ENCODE measurements around the gene TBC1D16. TPM values are rescaled to one million over a fixed set of nuclear protein-coding genes. Genes with fewer than 3 reads are reported as not detected.

TBC1D16 gene
- total and polyA plus RNA-seq, 4 donors: 7.3 to 48.5 (median 16.5) TPM

GRCh38 chr17:80045703-80046102 is 10.0 kb upstream of the TBC1D16 start:
- no peaks in the 10 kb centered on the region for H3K9me3 ChIP-seq (ENCODE audit: control insufficient read depth in 4 of 4, insufficient read depth in 3 of 4, low read length in 3 of 4)
- WGBS, 2 donors: 46 to 61% methylated on average over 4 of the region's 4 CpGs
- no peak for ATAC-seq (ENCODE audit: insufficient read depth, low FRiP score)

GRCh38 chr17:80043963-80044362 is 8.3 kb upstream of the TBC1D16 start:
- no peaks in the 10 kb centered on the region for H3K9me3 ChIP-seq (ENCODE audit: control insufficient read depth in 4 of 4, insufficient read depth in 3 of 4, low read length in 3 of 4)
- H3K27ac ChIP-seq (ENCODE audit: low read depth in 1 of 2, low read length in 1 of 2): no peak overlapping the region
- TF ChIP-seq CTCF (IDR thresholded peaks at IDR 0.05; ENCODE audit: control extremely low read depth, extremely low read depth): no peak
- DNase-seq (no peak), ATAC-seq (ENCODE audit: insufficient read depth, low FRiP score) (no peak)
- H3K36me3 ChIP-seq (ENCODE audit: control insufficient read depth in 4 of 4, insufficient read depth in 4 of 4, low read length in 4 of 4): peaks cover 0 to 7% (median 2%) of the 10 kb centered on the region in 4 donors
- no peak overlapping the region for H3K9ac ChIP-seq (ENCODE audit: insufficient read depth in 1 of 2, low read length in 2 of 2)
- no peaks in the 10 kb centered on the region for H3K4me1 ChIP-seq (ENCODE audit: control insufficient read depth in 5 of 5, insufficient read depth in 5 of 5, low read length in 5 of 5)
- no peaks in the 10 kb centered on the region for H3K27me3 ChIP-seq (ENCODE audit: control insufficient read depth in 3 of 3, insufficient read depth in 3 of 3, low read length in 2 of 3)
- H3K4me3 ChIP-seq: no peak overlapping the region
- 85 to 86% methylated on average over 6 of the region's 6 CpGs for WGBS, 2 donors

More at GRCh38 chr17:80045703-80046102, 10.0 kb upstream of the TBC1D16 start:
- Histone ChIP-seq H3K27ac (ENCODE audit: low read depth in 1 of 2, low read length in 1 of 2) (no peak overlapping the region), H3K4me1 (ENCODE audit: control insufficient read depth in 5 of 5, insufficient read depth in 5 of 5, low read length in 5 of 5) (no peaks in the 10 kb centered on the region), H3K36me3 (ENCODE audit: control insufficient read depth in 4 of 4, insufficient read depth in 4 of 4, low read length in 4 of 4) (peaks cover 0 to 7% (median 4%) of the 10 kb centered on the region in 4 donors), H3K4me3 (no peak overlapping the region), H3K27me3 (ENCODE audit: control insufficient read depth in 3 of 3, insufficient read depth in 3 of 3, low read length in 2 of 3) (no peaks in the 10 kb centered on the region), H3K9ac (ENCODE audit: insufficient read depth in 1 of 2, low read length in 2 of 2) (no peak overlapping the region)
- no peak for DNase-seq
- TF ChIP-seq CTCF (IDR thresholded peaks at IDR 0.05; ENCODE audit: control extremely low read depth, extremely low read depth): no peak

- H3K4me3 ChIP-seq: peak overlapping the region; percentile 86
- peak overlapping the region; percentile 23 to 93 for H3K9ac ChIP-seq (ENCODE audit: insufficient read depth in 1 of 2, low read length in 2 of 2)
- H3K27ac ChIP-seq (ENCODE audit: low read depth in 1 of 2, low read length in 1 of 2): peak overlapping the region; percentile 79 to 96
- no peak for TF ChIP-seq CTCF (IDR thresholded peaks at IDR 0.05; ENCODE audit: control extremely low read depth, extremely low read depth)
- ATAC-seq (ENCODE audit: insufficient read depth, low FRiP score) (peak; percentile 5), DNase-seq (peak; percentile 76 to 78 (median 78))
- no peaks in the 10 kb centered on the region for H3K9me3 ChIP-seq (ENCODE audit: control insufficient read depth in 4 of 4, insufficient read depth in 3 of 4, low read length in 3 of 4)
- no peaks in the 10 kb centered on the region for H3K27me3 ChIP-seq (ENCODE audit: control insufficient read depth in 3 of 3, insufficient read depth in 3 of 3, low read length in 2 of 3)
- peaks cover 0 to 11% (median 7%) of the 10 kb centered on the region in 5 donors for H3K4me1 ChIP-seq (ENCODE audit: control insufficient read depth in 5 of 5, insufficient read depth in 5 of 5, low read length in 5 of 5)
- peaks cover 0 to 3% (median 0%) of the 10 kb centered on the region in 4 donors for H3K36me3 ChIP-seq (ENCODE audit: control insufficient read depth in 4 of 4, insufficient read depth in 4 of 4, low read length in 4 of 4)
- 2% methylated on average over 43 to 52 of the region's 52 CpGs for WGBS, 2 donors
Observed at GRCh38 chr17:80036715-80037477, 1.2 kb upstream of the TBC1D16 start.

Measured in lung (tissue), 12 donors.